Body of pancreas (tissue), 4 donors: ENCODE results near the gene SCN8A. TPM values are rescaled to one million over a fixed set of nuclear protein-coding genes. Genes with fewer than 3 reads are reported as not detected.

ENCODE experiments used
- ATAC-seq: fragments of 150-250 bp; one replicate; pipeline ENCODE4 v1.9.1; 2016
- DNase-seq, 4 donors: peaks; one replicate each; pipeline ENCODE4 v3.0.0-alpha.2; 2019
- H3K27ac ChIP-seq, 4 donors: fragments of 200-600 bp; sonication (generic); 1 replicate in 3 of 4; 2 replicates in 1 of 4; pipeline versions ENCODE4 v1.5.1 to v1.6.1; 2016 to 2019; ENCODE audit warnings: mild to moderate bottlenecking in 1 of 4, mixed read lengths in 1 of 4, moderate library complexity in 1 of 4
- H3K27me3 ChIP-seq, 2 donors: fragments of 200-600 bp; sonication (generic); one replicate each; pipeline ENCODE4 v1.6.0; 2016; ENCODE audit warnings: mild to moderate bottlenecking in 1 of 2
- H3K36me3 ChIP-seq, 2 donors: fragments of 200-600 bp; sonication (generic); replicated peaks in 1 of 2; 2 replicates each; pipeline ENCODE4 v1.5.1; 2016; ENCODE audit warnings: low read depth in 2 of 2; ENCODE audit not compliant: insufficient read depth in 1 of 2
- H3K4me1 ChIP-seq: fragments of 200-600 bp; sonication (generic); one replicate; pipeline ENCODE4 v1.6.0; 2016
- H3K4me3 ChIP-seq, 2 donors: fragments of 200-600 bp; sonication (generic); 1 replicate in 1 of 2; 2 replicates in 1 of 2; pipeline ENCODE4 v1.5.1; 2016 to 2019
- H3K9me3 ChIP-seq, 3 donors: fragments of 200-600 bp; sonication (generic); 1 replicate in 2 of 3; 2 replicates in 1 of 3; pipeline ENCODE4 v1.5.1; 2016
- CTCF ChIP-seq, 7 experiments: fragments of 450-650 bp in 4 of 7; fragments of 200-600 bp in 3 of 7; sonication (generic) in 3 of 7; IDR thresholded peaks; one replicate each; pipeline ENCODE4 v1.5.1; 2016 to 2019; ENCODE audit warnings: antibody characterized with exemption in 7 of 7
- POLR2A ChIP-seq, 3 donors: fragments of 450-650 bp; IDR thresholded peaks; one replicate each; pipeline ENCODE4 v1.6.1; 2016; ENCODE audit warnings: antibody characterized with exemption in 3 of 3, mild to moderate bottlenecking in 2 of 3
- WGBS, 2 donors: methylation state at CpG; one replicate each; pipeline ENCODE4 v1.1.5; 2017; 5-methylcytosine and 5-hydroxymethylcytosine counted together
- intact Hi-C: fragments of 100-400 bp; cut with DNase I; formaldehyde crosslinking; loops from one replicate; pipeline ENCODE4 v1.15.1; 2023
- total RNA-seq, 2 donors: library from RNA; depleted of rRNA; stranded (reverse); fragments of >200 nt; gene quantifications; one replicate each; pipeline ENCODE4 v1.1.0, GENCODE V29; 2016

The SCN8A gene
- total RNA-seq, 2 donors from 2014 or later, result 4.9 to 11.2 TPM

- no peak overlapping the region for H3K27ac ChIP-seq
- intact Hi-C loops, result no loop called here
- 83 to 89% methylated on average over 2 of the region's 2 CpGs for WGBS, 2 donors
- DNase-seq (no peak), ATAC-seq (no peak)
- TF ChIP-seq CTCF (IDR thresholded peaks at IDR 0.05), result no peak
- TF ChIP-seq POLR2A (IDR thresholded peaks at IDR 0.05), result no peak
- no peaks in the 10 kb centered on the region for H3K9me3 ChIP-seq
- H3K27me3 ChIP-seq, result no peaks in the 10 kb centered on the region
- no peaks in the 10 kb centered on the region for H3K36me3 ChIP-seq
- no peak overlapping the region for H3K4me3 ChIP-seq
- no peaks in the 10 kb centered on the region for H3K4me1 ChIP-seq
Observed at GRCh38 chr12:51645961-51646360, 54.9 kb downstream of the SCN8A start.

GRCh38 chr12:51647647-51648046 lies 56.6 kb downstream of the SCN8A start:
- intact Hi-C loops, result no loop called here
- Histone ChIP-seq H3K9me3 (no peaks in the 10 kb centered on the region), H3K4me3 (no peak overlapping the region), H3K27ac (no peak overlapping the region), H3K4me1 (no peaks in the 10 kb centered on the region), H3K27me3 (no peaks in the 10 kb centered on the region), H3K36me3 (no peaks in the 10 kb centered on the region)
- ATAC-seq (no peak), DNase-seq (no peak)
- TF ChIP-seq CTCF (IDR thresholded peaks at IDR 0.05) (no peak), POLR2A (IDR thresholded peaks at IDR 0.05) (no peak)
- WGBS, 2 donors, result 88 to 89% methylated on average over 4 of the region's 4 CpGs

GRCh38 chr12:51653431-51653830 lies 62.4 kb downstream of the SCN8A start:
- Histone ChIP-seq H3K27me3 (no peaks in the 10 kb centered on the region), H3K4me1 (no peaks in the 10 kb centered on the region), H3K27ac (no peak overlapping the region), H3K9me3 (no peaks in the 10 kb centered on the region), H3K4me3 (no peak overlapping the region), H3K36me3 (no peaks in the 10 kb centered on the region)
- intact Hi-C loops, result no loop called here
- ATAC-seq (no peak), DNase-seq (no peak)
- TF ChIP-seq POLR2A (IDR thresholded peaks at IDR 0.05) (no peak), CTCF (IDR thresholded peaks at IDR 0.05) (no peak)

- whole genome bisulfite sequencing, 2 donors, result 96 to 98% methylated on average over 3 of the region's 3 CpGs
- intact Hi-C loops, result no loop called here
- Histone ChIP-seq H3K27ac (no peak overlapping the region), H3K4me3 (no peak overlapping the region), H3K27me3 (no peaks in the 10 kb centered on the region), H3K9me3 (no peaks in the 10 kb centered on the region), H3K4me1 (peaks cover 6% of the 10 kb centered on the region), H3K36me3 (no peaks in the 10 kb centered on the region)
- no peak for ATAC-seq
- DNase-seq, result no peak
- no peak for TF ChIP-seq POLR2A (IDR thresholded peaks at IDR 0.05)
- no peak for TF ChIP-seq CTCF (IDR thresholded peaks at IDR 0.05)
Observed at GRCh38 chr12:51661199-51661598, 70.2 kb downstream of the SCN8A start.

GRCh38 chr12:51661836-51662235 lies 70.8 kb downstream of the SCN8A start:
- no peak for ATAC-seq
- WGBS, 2 donors, result 90 to 93% methylated on average over 4 of the region's 4 CpGs

More at GRCh38 chr12:51661836-51662235, 70.8 kb downstream of the SCN8A start:
- Histone ChIP-seq H3K27ac (no peak overlapping the region), H3K9me3 (no peaks in the 10 kb centered on the region), H3K36me3 (no peaks in the 10 kb centered on the region), H3K4me3 (no peak overlapping the region), H3K4me1 (peaks cover 6% of the 10 kb centered on the region), H3K27me3 (no peaks in the 10 kb centered on the region)
- TF ChIP-seq POLR2A (IDR thresholded peaks at IDR 0.05) (no peak), CTCF (IDR thresholded peaks at IDR 0.05) (no peak)
- no peak for DNase-seq
- intact Hi-C loops, result no loop called here
